SK-N-SH (cell line): ENCODE measurements around the gene CLEC20A. TPM values are rescaled to one million over a fixed set of nuclear protein-coding genes. Genes with fewer than 3 reads are reported as not detected.
A peak's percentile ranks its signal among the peaks of the same experiment; 100 is the strongest.

Experiments
- CTCF ChIA-PET: fragments of 300-600, 350-600 bp; formaldehyde crosslinking; extraction: SDS; loops from one replicate; lab custom pipeline; 2021; lab: Yijun Ruan, JAX
- POLR2A ChIA-PET: fragments of 350-600 bp; sonication (Branson Sonifier 250); formaldehyde crosslinking; extraction: SDS; loops from one replicate; lab custom pipeline; 2020; ENCODE audit warnings: antibody characterized with exemption, inconsistent platforms; lab: Yijun Ruan, JAX
- DNase-seq: peaks from one replicate; pipeline ENCODE4 v3.0.0; 2012
- H2AFZ ChIP-seq: fragments of 200-600 bp; sonication (generic); 2 replicates; pipeline ENCODE4 v1.8.1; 2016; ENCODE audit warnings: antibody characterized with exemption, mild to moderate bottlenecking, low read depth
- H3F3A ChIP-seq: fragments of 200-600 bp; sonication (generic); replicated peaks from 2 replicates; pipeline ENCODE3; 2016; ENCODE audit warnings: antibody characterized with exemption, mild to moderate bottlenecking; ENCODE audit not compliant: insufficient read depth
- H3K27ac ChIP-seq, 2 experiments: fragments of 200-500 bp in 1 of 2; fragments of 200-600 bp in 1 of 2; sonication (Bioruptor generic) in 1 of 2; sonication (generic), shearing (Covaris generic) in 1 of 2; 2 replicates each; pipeline versions ENCODE4 v1.5.1 to v1.6.1; 2014 to 2016; ENCODE audit warnings: low read depth in 2 of 2, inconsistent platforms in 1 of 2, low read length in 1 of 2, mild to moderate bottlenecking in 1 of 2, mixed read lengths in 1 of 2
- H3K27me3 ChIP-seq: fragments of 200-600 bp; sonication (generic), shearing (Covaris generic); 2 replicates; pipeline ENCODE4 v1.6.1; 2016; ENCODE audit warnings: mixed run types; ENCODE audit not compliant: insufficient read depth
- H3K36me3 ChIP-seq, 2 experiments: fragments of 200-500 bp in 1 of 2; fragments of 200-600 bp in 1 of 2; sonication (Bioruptor generic) in 1 of 2; sonication (generic) in 1 of 2; replicated peaks in 1 of 2; 2 replicates each; pipeline versions ENCODE3 to v1.5.1; 2014 to 2016; ENCODE audit warnings: low read length in 1 of 2, mild to moderate bottlenecking in 1 of 2; ENCODE audit not compliant: insufficient read depth in 2 of 2, control insufficient read depth in 1 of 2
- H3K4me1 ChIP-seq, 2 experiments: fragments of 200-500 bp in 1 of 2; fragments of 200-600 bp in 1 of 2; sonication (Bioruptor generic) in 1 of 2; sonication (generic), shearing (Covaris generic) in 1 of 2; 2 replicates each; pipeline versions ENCODE4 v1.5.1 to v1.6.1; 2014 to 2016; ENCODE audit warnings: low read depth in 1 of 2, low read length in 1 of 2, mixed run types in 1 of 2; ENCODE audit not compliant: insufficient read depth in 2 of 2, control insufficient read depth in 1 of 2
- H3K4me2 ChIP-seq: fragments of 200-600 bp; sonication (generic), shearing (Covaris generic); 2 replicates; pipeline ENCODE4 v1.6.1; 2017; ENCODE audit warnings: mixed run types
- H3K4me3 ChIP-seq, 2 experiments: fragments of 200-500 bp in 1 of 2; fragments of 200-600 bp in 1 of 2; sonication (Bioruptor generic) in 1 of 2; sonication (generic), shearing (Covaris generic) in 1 of 2; 2 replicates each; pipeline versions ENCODE4 v1.5.1 to v1.8.1; 2014 to 2016; ENCODE audit warnings: low read depth in 2 of 2, inconsistent platforms in 1 of 2, low read length in 1 of 2, mild to moderate bottlenecking in 1 of 2, mixed read lengths in 1 of 2, moderate library complexity in 1 of 2
- H3K79me2 ChIP-seq: fragments of 200-600 bp; sonication (generic); 2 replicates; pipeline ENCODE4 v1.8.1; 2017; ENCODE audit warnings: mild to moderate bottlenecking; ENCODE audit not compliant: insufficient read depth
- H3K9ac ChIP-seq: fragments of 200-600 bp; sonication (generic); 2 replicates; pipeline ENCODE4 v1.6.1; 2017; ENCODE audit warnings: mixed run types
- H3K9me2 ChIP-seq: fragments of 200-600 bp; sonication (generic); 2 replicates; pipeline ENCODE4 v1.6.1; 2017; ENCODE audit warnings: mixed run types
- H3K9me3 ChIP-seq: fragments of 200-600 bp; sonication (generic); 2 replicates; pipeline ENCODE4 v1.6.1; 2017; ENCODE audit warnings: mixed run types, mild to moderate bottlenecking, moderate library complexity
- H4K20me1 ChIP-seq: fragments of 200-600 bp; sonication (generic); 2 replicates; pipeline ENCODE4 v1.6.1; 2017; ENCODE audit warnings: mild to moderate bottlenecking, mixed run types; ENCODE audit not compliant: insufficient read depth
- CHD2 ChIP-seq: fragments of 150-350 bp; IDR thresholded peaks from 2 replicates; pipeline ENCODE4 v1.6.1; 2018; ENCODE audit warnings: low read length; ENCODE audit not compliant: partially characterized antibody
- ELF1 ChIP-seq: IDR thresholded peaks from 2 replicates; pipeline ENCODE4 v1.4.0; 2012
- FOXJ3 ChIP-seq: sonication (generic); formaldehyde crosslinking; IDR thresholded peaks from 2 replicates; pipeline ENCODE4 v1.5.1; 2020; ENCODE audit warnings: mild to moderate bottlenecking, missing genetic modification reagents
- GATA2 ChIP-seq: sonication (generic); formaldehyde crosslinking; IDR thresholded peaks from 2 replicates; pipeline ENCODE4 v1.5.0; 2020; ENCODE audit warnings: mild to moderate bottlenecking, missing genetic modification reagents
- IRF3 ChIP-seq: fragments of 150-350 bp; IDR thresholded peaks from 2 replicates; pipeline ENCODE4 v1.6.1; 2016; ENCODE audit warnings: mild to moderate bottlenecking, low read depth, low read length
- JUND ChIP-seq: IDR thresholded peaks from 2 replicates; pipeline ENCODE4 v1.4.0; 2012
- NFIC ChIP-seq: IDR thresholded peaks from 2 replicates; pipeline ENCODE4 v1.4.0; 2012; ENCODE audit warnings: borderline replicate concordance
- NRF1 ChIP-seq: IDR thresholded peaks from 2 replicates; pipeline ENCODE4 v1.6.1; 2012; ENCODE audit warnings: low read depth, mild to moderate bottlenecking, low read length
- PBX3 ChIP-seq: IDR thresholded peaks from 2 replicates; pipeline ENCODE4; 2012
- RCOR1 ChIP-seq: fragments of 150-350 bp; IDR thresholded peaks from 2 replicates; pipeline ENCODE4 v1.6.1; 2017; ENCODE audit warnings: antibody characterized with exemption, low read length
- REST ChIP-seq: IDR thresholded peaks from 2 replicates; pipeline ENCODE4 v1.6.1; 2012; ENCODE audit warnings: mild to moderate bottlenecking, low read depth, low read length, moderate library complexity
- RFX5 ChIP-seq: IDR thresholded peaks from 2 replicates; pipeline ENCODE4 v1.6.1; 2012; ENCODE audit warnings: mild to moderate bottlenecking, improper control_type of control experiment, low read length
- RXRA ChIP-seq: IDR thresholded peaks from 2 replicates; pipeline ENCODE4 v1.4.0; 2012; ENCODE audit warnings: low read depth, mild to moderate bottlenecking, borderline replicate concordance
- SMC3 ChIP-seq: IDR thresholded peaks from 2 replicates; pipeline ENCODE4 v1.6.1; 2012; ENCODE audit warnings: low read depth, low read length, improper control_type of control experiment
- TCF12 ChIP-seq: IDR thresholded peaks from 2 replicates; pipeline ENCODE4 v1.4.0; 2012
- USF1 ChIP-seq: IDR thresholded peaks from 2 replicates; pipeline ENCODE4 v1.4.0; 2012; ENCODE audit warnings: low read depth, borderline replicate concordance
- YY1 ChIP-seq: IDR thresholded peaks from 2 replicates; pipeline ENCODE4 v1.4.0; 2012; ENCODE audit warnings: low read depth, mild to moderate bottlenecking
- WGBS: methylation state at CpG from one replicate; pipeline ENCODE4 v1.1.6; 2017; ENCODE audit warnings: low lambda C conversion rate; 5-methylcytosine and 5-hydroxymethylcytosine counted together
- polyA plus RNA-seq, 3 experiments: library from polyadenylated mRNA; depleted of rRNA; stranded (reverse); fragments of >200 nt; gene quantifications; 2 replicates each; pipeline ENCODE4 v1.2.3, GENCODE V29; 2012

Gene CLEC20A
- polyA plus RNA-seq, 1 of the 3 experiments (the other 2 are of a cell fraction) = not detected

GRCh38 chr1:178540646-178541045 is 43.9 kb upstream of the CLEC20A start (continued):
- TF ChIP-seq PBX3 = peak; percentile 32; the same call in 1 of the 2 replicates
- TF ChIP-seq IRF3 = no peak
- peak; percentile 83 for TF ChIP-seq TCF12
- TF ChIP-seq RFX5 = no peak
- no peak for TF ChIP-seq RCOR1
- no peak for TF ChIP-seq RXRA
- no peak for TF ChIP-seq ELF1
- TF ChIP-seq USF1 = no peak
- peak; percentile 12; the same call in 1 of the 2 replicates for TF ChIP-seq NFIC
- no peak for TF ChIP-seq FOXJ3 (CRISPR knock-in tag)
- peak; percentile 54; the same call in 1 of the 2 replicates for TF ChIP-seq JUND
- no peak for TF ChIP-seq NRF1
- no peak for TF ChIP-seq GATA2 (CRISPR knock-in tag)
- TF ChIP-seq, all 33 proteins: peak for 6

- H3K27me3 ChIP-seq = no peaks in the 10 kb centered on the region
- POLR2A ChIA-PET = no interaction called here
- TF ChIP-seq GATA2 (CRISPR knock-in tag) = no peak
- no peak for TF ChIP-seq REST
- TF ChIP-seq YY1 = no peak
- no peak for TF ChIP-seq SMC3
- TF ChIP-seq CHD2 = no peak
- no peak for TF ChIP-seq JUND
- peaks cover 28 to 43% of the 10 kb centered on the region in 2 experiments for H3K4me1 ChIP-seq
- no peak overlapping the region for H3K9ac ChIP-seq
- 76% methylated on average over 6 of the region's 6 CpGs for WGBS
- H3K4me2 ChIP-seq = peak overlapping the region; percentile 25; the same call in 1 of the 2 replicates
- H4K20me1 ChIP-seq = no peaks in the 10 kb centered on the region
- peaks cover 21% of the 10 kb centered on the region for H3F3A ChIP-seq
- H3K27ac ChIP-seq = no peak overlapping the region; a peak in 1 of 4 replicates
- no peak overlapping the region for H3K4me3 ChIP-seq
- no peaks in the 10 kb centered on the region for H3K9me3 ChIP-seq
- H3K79me2 ChIP-seq = peaks cover 13% of the 10 kb centered on the region
- no peak for DNase-seq
- H3K36me3 ChIP-seq = no peaks in the 10 kb centered on the region
- no peak overlapping the region for H2AFZ ChIP-seq
- CTCF ChIA-PET = interaction anchor here (1.6 to 10.8 kb wide), 5 partner anchors 7 to 830 kb away, joined by 4 to 243 read pairs (median 38); no protein-coding TSS in a partner anchor
- no peaks in the 10 kb centered on the region for H3K9me2 ChIP-seq
Measured at GRCh38 chr1:178540204-178540603, 43.4 kb upstream of the CLEC20A start.
